ENCODE measurements around the gene SETD7.

SETD7 gene

GRCh38 chr4:139575072-139575471 lies 19.1 kb upstream of the SETD7 start:
- H3K27ac ChIP-seq, result no peak overlapping the region
- no peak overlapping the region for H3K9ac ChIP-seq
- H3K4me1 ChIP-seq, result no peaks in the 10 kb centered on the region
- H3K27me3 ChIP-seq, result no peaks in the 10 kb centered on the region
- H3K4me3 ChIP-seq, result no peak overlapping the region
- no peaks in the 10 kb centered on the region for H3K9me3 ChIP-seq
- no peaks in the 10 kb centered on the region for H4K20me1 ChIP-seq
- H3K4me2 ChIP-seq, result no peak overlapping the region
- TF ChIP-seq Cebpa-rat (IDR thresholded peaks at IDR 0.05), result no peak
- no peaks in the 10 kb centered on the region for H3K36me3 ChIP-seq

- Histone ChIP-seq H4K20me1 (no peaks in the 10 kb centered on the region), H3K4me1 (no peaks in the 10 kb centered on the region), H3K4me3 (no peak overlapping the region), H3K27me3 (no peaks in the 10 kb centered on the region), H3K36me3 (no peaks in the 10 kb centered on the region), H3K4me2 (no peak overlapping the region), H3K9me3 (no peaks in the 10 kb centered on the region), H3K9ac (no peak overlapping the region), H3K27ac (no peak overlapping the region)
- no peak for TF ChIP-seq Cebpa-rat (IDR thresholded peaks at IDR 0.05)
These were observed 18.6 kb upstream of the SETD7 start for GRCh38 chr4:139574641-139575040.

- no peaks in the 10 kb centered on the region for H3K9me3 ChIP-seq
- H3K27ac ChIP-seq, result no peak overlapping the region
- H3K4me1 ChIP-seq, result no peaks in the 10 kb centered on the region
- no peak overlapping the region for H3K4me3 ChIP-seq
- no peaks in the 10 kb centered on the region for H3K27me3 ChIP-seq
- no peak for TF ChIP-seq Cebpa-rat (IDR thresholded peaks at IDR 0.05)
- no peaks in the 10 kb centered on the region for H3K36me3 ChIP-seq
- no peaks in the 10 kb centered on the region for H4K20me1 ChIP-seq
- H3K9ac ChIP-seq, result no peak overlapping the region
- no peak overlapping the region for H3K4me2 ChIP-seq
These were observed 12.4 kb upstream of the SETD7 start for GRCh38 chr4:139568206-139568955.

GRCh38 chr4:139567159-139567870 lies 11.3 kb upstream of the SETD7 start:
- no peaks in the 10 kb centered on the region for H4K20me1 ChIP-seq
- no peak for TF ChIP-seq Cebpa-rat (IDR thresholded peaks at IDR 0.05)
- H3K27ac ChIP-seq, result no peak overlapping the region
- H3K9me3 ChIP-seq, result no peaks in the 10 kb centered on the region
- H3K9ac ChIP-seq, result no peak overlapping the region
- H3K4me2 ChIP-seq, result no peak overlapping the region
- no peaks in the 10 kb centered on the region for H3K4me1 ChIP-seq
- no peaks in the 10 kb centered on the region for H3K27me3 ChIP-seq
- no peak overlapping the region for H3K4me3 ChIP-seq
- H3K36me3 ChIP-seq, result no peaks in the 10 kb centered on the region

- no peak for TF ChIP-seq Cebpa-rat (IDR thresholded peaks at IDR 0.05)
- no peak overlapping the region for H3K9ac ChIP-seq
- no peaks in the 10 kb centered on the region for H3K27me3 ChIP-seq
- H3K4me2 ChIP-seq, result no peak overlapping the region
- no peaks in the 10 kb centered on the region for H3K9me3 ChIP-seq
- H4K20me1 ChIP-seq, result no peaks in the 10 kb centered on the region
- no peaks in the 10 kb centered on the region for H3K36me3 ChIP-seq
- no peak overlapping the region for H3K4me3 ChIP-seq
- H3K4me1 ChIP-seq, result peaks cover 16% of the 10 kb centered on the region
- H3K27ac ChIP-seq, result no peak overlapping the region
These were observed 8.5 kb upstream of the SETD7 start for GRCh38 chr4:139564502-139564901.

- Histone ChIP-seq H3K4me3 (no peak overlapping the region), H3K4me2 (no peak overlapping the region), H3K4me1 (peaks cover 16% of the 10 kb centered on the region), H3K36me3 (no peaks in the 10 kb centered on the region), H3K27ac (no peak overlapping the region), H3K27me3 (peaks cover 7% of the 10 kb centered on the region; the same call in 1 of the 2 replicates), H3K9me3 (no peaks in the 10 kb centered on the region), H4K20me1 (no peaks in the 10 kb centered on the region), H3K9ac (no peak overlapping the region)
- no peak for TF ChIP-seq Cebpa-rat (IDR thresholded peaks at IDR 0.05)
These were observed 7.5 kb upstream of the SETD7 start for GRCh38 chr4:139563515-139563914.

- H3K9me3 ChIP-seq, result no peaks in the 10 kb centered on the region
- no peak overlapping the region for H3K27ac ChIP-seq
- no peak overlapping the region for H3K4me3 ChIP-seq
- peaks cover 14% of the 10 kb centered on the region for H3K27me3 ChIP-seq
- no peaks in the 10 kb centered on the region for H3K36me3 ChIP-seq
- no peak overlapping the region for H3K4me2 ChIP-seq
- peaks cover 17% of the 10 kb centered on the region for H3K4me1 ChIP-seq
- TF ChIP-seq Cebpa-rat (IDR thresholded peaks at IDR 0.05), result no peak
- H4K20me1 ChIP-seq, result no peaks in the 10 kb centered on the region
- no peak overlapping the region for H3K9ac ChIP-seq
These were observed 6.8 kb upstream of the SETD7 start for GRCh38 chr4:139562839-139563238.

- no peak for TF ChIP-seq Cebpa-rat (IDR thresholded peaks at IDR 0.05)
- H3K4me1 ChIP-seq, result peaks cover 23% of the 10 kb centered on the region
These were observed 6.2 kb upstream of the SETD7 start for GRCh38 chr4:139562067-139562684.

GRCh38 chr4:139560406-139561104 lies 4.5 kb upstream of the SETD7 start:
- Histone ChIP-seq H3K27me3 (peaks cover 30% of the 10 kb centered on the region), H3K36me3 (no peaks in the 10 kb centered on the region), H3K4me2 (peak overlapping the region; percentile 64), H3K27ac (no peak overlapping the region), H3K4me1 (peaks cover 25% of the 10 kb centered on the region), H4K20me1 (no peaks in the 10 kb centered on the region), H3K9ac (no peak overlapping the region), H3K9me3 (no peaks in the 10 kb centered on the region), H3K4me3 (no peak overlapping the region)
- TF ChIP-seq Cebpa-rat (IDR thresholded peaks at IDR 0.05), result no peak

More at GRCh38 chr4:139562067-139562684, 6.2 kb upstream of the SETD7 start:
- Histone ChIP-seq H3K4me3 (no peak overlapping the region), H3K4me2 (no peak overlapping the region), H3K36me3 (no peaks in the 10 kb centered on the region), H3K9ac (no peak overlapping the region), H4K20me1 (no peaks in the 10 kb centered on the region), H3K27me3 (peaks cover 21% of the 10 kb centered on the region), H3K9me3 (no peaks in the 10 kb centered on the region), H3K27ac (no peak overlapping the region)
